K562 (cell line): ENCODE measurements around the gene HIPK2. TPM values are rescaled to one million over a fixed set of nuclear protein-coding genes. Genes with fewer than 3 reads are reported as not detected.

Experiments used
- MGA ChIP-seq: fragments of 450-650 bp; IDR thresholded peaks from 2 replicates; pipeline ENCODE4 v1.6.1; 2016; ENCODE audit warnings: mild to moderate bottlenecking, moderate library complexity
- PRPF4 ChIP-seq: fragments of 200-400 bp; formaldehyde crosslinking; IDR thresholded peaks from one replicate; pipeline ENCODE4 v1.6.1; 2017; ENCODE audit warnings: low read length, low read depth, mild to moderate bottlenecking; ENCODE audit not compliant: insufficient read depth, poor library complexity, severe bottlenecking
- REST ChIP-seq, 2 experiments: fragments of 450-650 bp; formaldehyde crosslinking in 1 of 2; IDR thresholded peaks; 2 replicates each; pipeline versions ENCODE4 v1.4.0 to v1.6.1; 2014 to 2020; ENCODE audit warnings: mild to moderate bottlenecking in 2 of 2, borderline replicate concordance in 1 of 2, low read depth in 1 of 2
- polyA plus RNA-seq, 8 experiments: library from polyadenylated mRNA; depleted of rRNA in 4 of 8; stranded (reverse) in 5 of 8; unstranded in 3 of 8; fragments of >200 nt; fragmentation: Nextera tagmentation in 2 of 8; fragmentation: Illumina TruSeq in 1 of 8; extraction: Ambion mirVana in 2 of 8; extraction: Trizol in 1 of 8; gene quantifications; 2 replicates each; pipeline versions ENCODE4 v1.2.1 to v1.2.3, GENCODE V29; 2011 to 2014; ENCODE audit warnings: inconsistent platforms in 1 of 8, missing spikeins in 1 of 8
- total RNA-seq, 7 experiments: library from RNA; depleted of rRNA in 6 of 7; stranded (reverse); fragments of >200 nt in 6 of 7; fragmentation: Illumina TruSeq in 2 of 7; extraction: Trizol in 2 of 7; gene quantifications; 2 replicates each; pipeline versions ENCODE4 v1.2.1 to v1.2.3, GENCODE V29; 2011 to 2021; ENCODE audit warnings: low replicate concordance in 1 of 7

Gene HIPK2
- total and polyA plus RNA-seq, 9 of the 15 experiments (the other 6 are each of a cell fraction or from before 2014, with no cell fraction given) = 0.69 to 19.8 (median 5.1) TPM

DNA sequence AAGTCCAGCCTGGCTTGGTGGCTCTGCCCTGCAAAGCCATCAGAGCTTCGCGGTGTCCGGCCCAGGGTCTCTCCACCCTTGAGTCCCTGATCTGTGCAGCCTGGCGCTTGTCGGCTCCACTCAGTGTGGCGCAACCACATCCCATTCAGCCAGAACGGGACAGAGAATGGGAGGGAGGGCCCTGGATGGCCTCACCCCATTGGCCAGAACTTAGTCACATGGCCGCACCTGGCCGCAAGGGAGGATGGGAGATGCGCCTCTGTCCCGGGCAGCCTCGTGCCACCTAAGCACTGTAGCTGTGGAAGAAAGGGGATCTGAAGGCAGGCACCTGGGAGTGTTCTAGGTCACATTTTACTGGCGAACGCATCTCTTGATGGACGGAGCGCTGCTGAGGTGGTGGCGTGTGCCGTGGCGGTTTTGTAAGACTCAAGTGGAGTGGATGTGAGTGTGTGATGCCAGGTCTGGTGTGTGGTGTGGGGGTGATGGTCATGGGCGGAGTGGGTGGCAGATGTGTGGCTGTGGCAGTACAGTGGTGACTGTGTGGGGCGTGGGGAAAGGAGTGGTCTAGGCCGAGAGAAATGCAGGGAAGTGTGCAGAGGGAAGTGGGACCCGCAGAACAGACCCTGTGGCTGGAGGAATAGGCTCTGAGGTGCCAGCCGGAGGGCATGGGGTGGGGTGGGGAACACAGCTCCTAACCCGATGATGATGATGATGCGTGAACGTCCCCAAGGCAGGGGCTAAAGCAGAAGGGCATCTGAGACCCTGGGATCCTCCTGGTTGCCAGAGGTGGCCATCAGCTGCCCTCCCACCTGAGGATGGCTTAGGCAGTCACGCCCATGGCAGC is 235.3 kb downstream of the HIPK2 start (continued):
- TF ChIP-seq REST (IDR thresholded peaks at IDR 0.05; ENCODE audit: borderline replicate concordance) (0 out of 2 replicates have a peak, but pooled peaks have one; percentile 21), REST (CRISPR knock-in tag; IDR thresholded peaks at IDR 0.05; ENCODE audit: low read depth) (no peak), MGA (peak; percentile 95), PRPF4 (no peak)
